Stimulated activated CD8-positive, alpha-beta memory T cell treated with anti-CD3 and anti-CD28 coated beads, Interleukin-12 subunit alpha, Interleukin-12 subunit beta, amount 100 ng/mL, for 1 hour (primary cell): ENCODE results near the gene NXPH3.
A peak's percentile ranks its signal among the peaks of the same experiment; 100 is the strongest.
"Not testable (repeated sequence)": the region's sequence is repeated elsewhere in the genome, so short reads cannot be mapped to it uniquely, and the experiment has no call there.

ENCODE experiments used
- DNase-seq: peaks from one replicate; pipeline ENCODE4 v3.0.0-alpha.2; 2020; ENCODE audit warnings: low read depth

The NXPH3 gene

DNA sequence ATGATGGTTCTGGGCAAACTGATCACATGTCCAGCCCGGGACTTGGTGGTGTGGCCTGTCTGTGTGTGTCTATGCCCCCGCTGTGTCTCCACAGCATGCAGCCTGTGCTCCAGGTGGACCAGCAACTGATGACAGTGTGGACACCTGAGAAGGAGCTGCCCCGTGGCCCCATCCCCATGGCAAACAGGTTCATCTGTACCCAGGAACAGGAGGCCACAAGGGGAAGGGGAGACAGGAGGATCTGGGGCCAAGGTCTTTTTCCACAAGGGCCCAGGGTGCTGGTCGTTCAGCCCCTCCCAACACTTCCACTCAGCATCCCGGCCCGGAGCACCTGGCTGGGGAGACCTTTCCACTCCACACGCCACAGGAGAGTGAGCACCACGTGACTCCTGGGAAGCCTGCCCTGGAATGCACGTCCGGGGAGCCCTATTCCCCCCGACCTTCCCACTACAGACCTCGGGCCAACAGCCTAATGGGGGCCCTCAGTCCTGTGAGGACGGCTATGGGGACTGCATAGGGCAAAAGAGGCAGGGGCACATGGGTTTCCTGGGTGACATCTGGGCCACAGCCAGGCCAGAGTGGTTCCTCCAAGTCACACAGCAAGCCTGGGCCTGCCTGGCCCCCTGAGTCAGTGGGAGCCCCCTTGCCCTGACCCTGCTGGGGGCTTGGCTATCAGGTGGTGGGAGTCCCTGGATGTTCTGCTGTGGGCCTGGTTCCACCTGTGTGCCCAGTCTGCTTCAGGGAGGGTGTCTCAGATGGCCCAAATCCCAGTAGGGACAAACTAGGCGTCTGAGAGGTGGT lies 20.8 kb upstream of the NXPH3 start:
- DNase-seq, result no peak

DNA sequence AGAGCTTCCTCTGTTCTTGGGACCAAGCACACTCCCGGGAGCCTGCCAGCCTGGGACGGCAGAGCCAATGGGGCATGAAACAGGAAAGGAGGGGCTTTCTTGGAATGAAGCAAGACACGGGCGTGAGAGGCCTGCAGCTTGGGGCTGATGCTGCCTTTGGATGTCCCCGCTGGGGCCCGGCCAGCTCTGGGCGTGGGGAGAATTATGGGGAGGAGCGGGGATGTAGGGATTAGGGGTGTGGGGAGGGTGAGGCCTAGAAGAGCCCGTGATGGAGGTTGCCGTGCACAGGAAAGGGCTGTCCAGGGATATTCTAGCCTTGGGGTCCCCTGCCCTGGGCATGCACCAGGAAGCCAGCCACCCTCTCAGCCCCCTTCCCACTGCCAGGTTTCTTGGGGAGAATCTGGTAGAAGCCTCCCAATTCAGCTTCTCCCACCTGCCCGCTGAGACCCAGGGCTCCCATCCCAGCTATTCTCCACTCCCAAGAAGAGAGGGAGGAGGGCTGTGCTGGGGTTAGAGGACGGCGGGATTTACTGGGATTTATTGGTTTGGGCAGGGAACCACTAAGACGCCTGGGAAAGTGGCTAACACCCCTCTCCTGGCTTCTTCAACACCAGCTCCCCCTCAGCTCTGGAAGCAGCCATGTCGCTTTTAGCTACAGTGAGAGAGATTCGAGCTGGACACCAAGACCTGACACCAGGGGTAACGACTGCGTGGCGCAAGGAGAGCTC lies 20.0 kb upstream of the NXPH3 start:
- DNase-seq, result no peak

DNA sequence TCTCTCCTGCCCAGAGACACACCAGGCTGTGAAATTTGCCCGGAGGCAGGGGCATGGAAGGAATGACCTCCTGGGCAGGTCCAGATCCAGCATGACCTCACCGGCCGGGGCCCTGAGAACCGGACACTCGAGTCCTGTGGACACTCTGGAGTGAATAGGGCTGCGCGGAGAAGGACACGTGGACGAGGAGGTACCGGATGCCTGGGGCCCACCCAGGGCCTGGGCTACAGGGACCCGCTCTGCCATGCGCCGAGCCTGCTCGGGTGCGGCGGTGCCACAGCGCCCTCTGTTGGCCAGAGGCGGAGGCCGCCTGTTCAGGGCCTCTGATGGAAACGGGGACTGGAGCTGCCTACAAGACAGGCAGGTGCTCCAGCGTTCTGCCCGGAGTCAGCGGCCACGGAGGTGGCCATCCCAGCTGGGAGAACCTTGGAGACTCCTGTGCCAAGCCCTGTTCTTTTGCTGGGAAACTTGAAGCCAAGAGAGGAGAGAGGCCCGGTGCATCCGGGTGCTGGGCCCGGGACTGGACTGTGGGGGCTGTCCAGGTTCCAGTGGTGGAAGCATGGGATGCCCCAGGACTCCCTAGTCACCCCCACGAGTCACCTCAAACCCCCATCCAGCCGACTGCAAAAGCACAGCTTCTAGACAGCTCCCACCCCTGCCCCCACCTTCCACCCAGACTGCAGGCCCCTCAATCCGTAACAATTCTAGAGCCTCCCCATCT lies 19.3 kb upstream of the NXPH3 start:
- DNase-seq, result peak; percentile 72

DNA sequence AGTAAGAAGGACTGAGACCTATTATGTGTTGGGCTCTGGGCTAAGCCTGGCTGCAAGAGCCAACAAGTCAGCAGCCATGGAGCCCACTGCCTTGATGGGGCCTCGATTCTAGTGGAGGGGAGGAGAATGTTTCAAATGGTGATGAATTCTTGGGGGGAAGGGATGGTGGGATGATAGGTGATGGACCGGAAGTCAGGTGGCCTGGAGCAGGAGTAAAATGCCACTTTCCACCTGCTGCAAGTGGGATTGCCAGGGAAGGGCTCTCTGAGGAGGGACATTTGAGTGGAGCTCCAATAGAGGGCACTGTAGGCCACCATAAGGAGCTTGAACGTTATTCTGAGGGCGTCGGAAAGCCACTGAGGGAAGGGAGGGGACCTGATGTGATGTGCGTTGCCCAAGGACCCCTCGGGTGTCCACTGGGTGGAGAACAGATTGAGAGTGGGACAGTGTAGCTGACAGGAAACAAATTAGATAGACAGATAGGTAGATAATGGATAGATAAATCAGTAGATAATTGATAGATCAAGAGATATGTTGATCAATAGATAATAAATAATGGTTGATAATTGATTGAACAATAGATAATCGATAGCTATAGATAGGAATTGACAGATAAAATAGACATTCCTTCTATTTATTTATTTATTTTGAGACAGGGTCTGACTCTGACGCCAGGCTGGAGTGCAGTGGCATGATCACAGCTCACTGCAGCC lies 18.2 kb upstream of the NXPH3 start:
- DNase-seq, result no peak

GRCh38 chr17:49564638-49565037 lies 11.0 kb upstream of the NXPH3 start:
- DNase-seq, result no peak

GRCh38 chr17:49565948-49566491 lies 9.7 kb upstream of the NXPH3 start:
- DNase-seq, result no peak

DNA sequence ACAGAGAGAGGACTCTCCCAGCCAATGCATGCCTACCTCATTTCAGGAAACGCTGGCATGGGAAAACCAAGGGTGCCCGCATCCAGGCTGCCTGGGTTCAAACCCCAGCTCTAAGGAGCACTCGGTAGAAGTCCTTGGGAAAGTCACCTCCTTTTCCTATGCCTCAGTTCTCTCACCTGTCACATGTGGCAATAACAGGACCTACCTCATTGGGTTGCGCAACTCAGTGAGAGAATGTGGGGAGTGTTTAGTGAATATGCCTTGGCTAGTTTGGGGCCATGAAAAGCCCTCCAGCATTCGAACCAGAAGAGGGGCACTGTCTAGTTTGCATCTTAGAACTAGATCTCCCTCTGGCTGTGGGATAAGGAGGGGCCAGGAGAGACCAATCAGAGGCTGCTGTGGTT lies 9.0 kb upstream of the NXPH3 start:
- no peak for DNase-seq

- no peak for DNase-seq
These were observed 8.6 kb upstream of the NXPH3 start for GRCh38 chr17:49567104-49567521.

DNA sequence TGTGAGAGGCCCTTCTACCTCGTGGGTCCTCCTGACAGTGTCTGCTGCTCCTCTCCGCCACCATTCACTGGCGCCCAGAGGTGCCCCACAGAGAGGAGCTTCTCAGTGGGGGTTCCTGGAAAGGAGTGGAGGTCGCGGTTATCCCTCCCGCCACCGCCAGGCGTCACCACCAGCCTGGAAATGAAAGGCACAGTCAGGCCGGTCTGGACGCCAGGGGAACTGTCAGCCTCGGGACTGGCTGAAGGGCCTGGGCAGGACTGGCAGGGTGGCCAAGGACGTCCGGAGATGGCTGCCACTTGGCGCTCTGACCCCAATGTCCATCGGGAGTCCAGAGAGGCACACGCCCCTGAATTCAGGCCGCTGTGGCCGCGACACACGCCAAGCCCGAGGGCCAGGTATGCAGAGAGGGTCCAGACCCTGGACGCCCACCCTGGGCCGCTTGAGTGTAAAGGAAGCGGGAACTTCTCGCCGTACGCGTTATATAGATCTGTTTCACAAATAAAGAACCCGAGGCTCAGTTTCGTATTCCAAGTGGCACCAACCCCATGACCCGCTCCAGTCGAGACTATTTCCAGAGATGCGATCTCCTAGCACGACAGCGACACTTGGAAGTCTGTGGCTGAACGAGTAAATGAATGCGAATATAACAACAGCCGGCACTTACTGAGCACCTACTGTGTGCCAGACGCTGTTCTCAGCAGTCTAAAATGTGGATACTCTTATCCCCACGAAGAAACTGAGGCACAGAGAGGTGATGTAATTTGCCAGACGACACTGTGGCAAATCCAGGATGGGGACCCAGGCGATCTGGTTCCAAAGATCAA lies 7.6 kb upstream of the NXPH3 start:
- DNase-seq, result peak; percentile 69

GRCh38 chr17:49568695-49569047 lies 7.0 kb upstream of the NXPH3 start:
- not testable (repeated sequence) for DNase-seq

DNA sequence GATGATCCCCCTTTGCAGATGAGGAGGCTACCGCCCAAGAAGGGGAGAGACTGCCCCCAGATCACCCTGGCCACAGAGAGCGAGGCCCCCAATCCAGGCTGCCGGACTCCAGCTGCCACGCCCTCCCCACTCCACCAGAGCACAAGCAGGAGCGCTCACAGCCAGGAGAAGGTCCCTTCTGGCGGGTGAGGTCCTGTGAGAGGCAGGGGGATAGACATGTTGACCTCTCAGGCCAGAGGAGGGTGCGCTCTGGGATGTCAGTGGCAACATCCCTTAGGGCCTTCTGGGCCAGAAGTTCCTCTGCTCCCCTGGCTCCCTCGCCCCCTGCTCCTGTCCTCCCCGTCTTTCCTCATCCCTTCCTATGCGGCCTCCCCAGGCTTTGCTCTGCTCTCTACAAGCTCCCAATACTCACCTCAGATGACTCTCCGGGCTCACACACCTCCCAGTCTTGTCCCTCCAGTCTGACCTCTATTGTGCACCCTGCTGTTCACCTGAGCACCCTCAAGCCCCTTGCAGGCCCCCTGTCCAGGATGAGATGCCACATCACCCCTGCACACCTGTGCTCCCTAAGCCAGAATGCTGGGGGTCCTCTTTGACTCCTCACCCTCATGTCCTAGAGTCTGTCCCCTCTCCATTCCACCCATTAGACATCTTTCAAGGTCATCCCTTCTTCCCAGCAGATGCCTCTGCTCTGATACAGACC lies 5.0 kb upstream of the NXPH3 start:
- DNase-seq, result no peak

GRCh38 chr17:49571283-49571682 lies 4.4 kb upstream of the NXPH3 start:
- no peak for DNase-seq

DNA sequence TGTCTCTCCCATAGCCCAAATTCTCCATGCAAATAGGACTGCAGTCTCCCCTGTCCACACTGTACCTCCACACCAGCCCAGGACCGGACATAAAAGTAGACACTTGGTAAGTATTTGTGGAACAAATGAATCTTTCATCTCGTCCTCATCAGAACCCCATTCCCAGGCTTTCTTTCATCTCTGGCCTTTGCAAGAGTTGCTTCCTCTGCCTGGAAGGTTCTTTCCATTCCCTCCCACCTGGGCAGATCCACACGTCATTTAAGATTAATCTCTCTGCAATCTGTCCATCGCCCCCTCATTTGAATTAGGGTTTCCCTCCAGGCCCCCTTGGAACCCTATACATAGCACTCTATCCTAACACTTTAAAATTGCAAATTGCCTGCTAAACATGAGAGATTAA lies 3.9 kb upstream of the NXPH3 start:
- DNase-seq, result no peak

DNA sequence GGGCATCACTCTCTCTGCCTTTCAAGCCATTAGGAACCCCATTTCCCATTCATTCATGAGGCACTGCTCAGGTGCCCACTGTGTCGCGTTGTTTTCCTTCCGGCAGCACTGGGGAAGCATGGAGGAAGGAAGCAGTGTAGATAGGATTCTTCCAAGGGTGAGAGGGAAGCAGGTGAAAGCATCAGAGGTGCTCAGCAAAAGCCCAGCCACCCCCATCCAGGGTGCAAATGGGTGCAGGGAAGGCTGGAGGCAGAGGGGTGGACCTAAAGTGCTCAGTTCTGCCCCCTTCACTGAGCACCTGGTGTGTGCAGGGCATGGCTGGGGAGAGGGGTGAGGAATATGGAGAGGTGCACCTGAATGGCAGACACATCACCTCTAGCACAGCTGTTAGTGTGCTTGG lies 3.4 kb upstream of the NXPH3 start:
- DNase-seq, result no peak

DNA sequence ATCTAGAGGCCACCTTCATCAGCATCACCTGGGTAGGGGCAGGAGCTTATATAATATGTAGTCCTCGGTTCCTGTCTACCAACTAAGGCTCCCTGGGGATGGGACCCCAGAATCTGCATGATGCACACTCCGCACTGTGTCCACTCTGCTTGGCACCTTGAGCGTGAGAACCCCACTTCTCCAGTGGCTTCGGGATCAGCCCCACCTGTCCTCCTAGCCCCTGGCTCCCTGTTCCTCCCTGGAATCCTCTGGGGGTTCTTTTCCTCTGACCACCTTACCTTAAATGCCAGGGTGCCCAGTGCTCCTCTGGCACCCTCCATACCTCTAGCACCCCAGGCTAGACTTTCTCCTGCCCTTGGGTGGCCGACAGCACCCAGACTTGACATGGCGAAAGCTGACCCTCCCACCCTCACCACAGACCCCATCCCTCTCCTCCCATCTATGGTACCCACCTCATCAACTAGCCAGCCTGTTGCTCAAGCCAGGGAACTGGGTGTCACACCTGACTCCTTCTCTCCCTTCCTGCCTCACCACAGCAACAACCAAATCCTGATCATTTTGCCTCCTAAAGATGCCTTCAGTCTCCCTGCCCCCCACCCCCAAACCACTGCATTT lies 2.8 kb upstream of the NXPH3 start:
- DNase-seq, result no peak

GRCh38 chr17:49573510-49574322 lies 2.0 kb upstream of the NXPH3 start:
- no peak for DNase-seq

DNA sequence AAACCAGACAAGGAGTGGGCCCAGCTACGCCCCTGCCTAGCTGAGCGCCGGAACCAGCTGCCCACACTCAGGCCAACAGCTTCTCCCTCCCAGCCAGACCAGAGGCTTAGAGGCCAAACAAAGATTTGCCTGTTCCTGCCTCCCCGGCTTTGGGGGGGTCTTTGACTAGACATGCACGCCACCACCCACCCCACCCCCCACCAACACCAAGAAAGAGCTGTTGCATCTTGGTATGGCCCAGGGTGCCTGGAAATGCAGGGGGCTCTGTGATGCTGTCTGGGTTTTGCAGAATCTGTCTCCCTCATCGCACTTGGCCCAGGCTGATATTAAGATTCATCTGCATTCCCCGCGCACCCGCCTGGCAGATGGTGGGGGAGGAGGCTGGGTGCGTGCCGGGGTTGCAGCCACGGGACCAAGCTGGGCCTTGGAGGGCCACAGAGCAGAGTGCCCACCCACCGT lies 1.3 kb upstream of the NXPH3 start:
- no peak for DNase-seq

GRCh38 chr17:49574945-49575678 lies 559 bp upstream of the NXPH3 start:
- DNase-seq, result no peak
